Measurements from ENCODE around the gene ICE2. TPM values are rescaled to one million over a fixed set of nuclear protein-coding genes. Genes with fewer than 3 reads are reported as not detected.

ICE2 gene
- total RNA-seq, 1 donor from 2014 or later: 95.3 TPM

DNA sequence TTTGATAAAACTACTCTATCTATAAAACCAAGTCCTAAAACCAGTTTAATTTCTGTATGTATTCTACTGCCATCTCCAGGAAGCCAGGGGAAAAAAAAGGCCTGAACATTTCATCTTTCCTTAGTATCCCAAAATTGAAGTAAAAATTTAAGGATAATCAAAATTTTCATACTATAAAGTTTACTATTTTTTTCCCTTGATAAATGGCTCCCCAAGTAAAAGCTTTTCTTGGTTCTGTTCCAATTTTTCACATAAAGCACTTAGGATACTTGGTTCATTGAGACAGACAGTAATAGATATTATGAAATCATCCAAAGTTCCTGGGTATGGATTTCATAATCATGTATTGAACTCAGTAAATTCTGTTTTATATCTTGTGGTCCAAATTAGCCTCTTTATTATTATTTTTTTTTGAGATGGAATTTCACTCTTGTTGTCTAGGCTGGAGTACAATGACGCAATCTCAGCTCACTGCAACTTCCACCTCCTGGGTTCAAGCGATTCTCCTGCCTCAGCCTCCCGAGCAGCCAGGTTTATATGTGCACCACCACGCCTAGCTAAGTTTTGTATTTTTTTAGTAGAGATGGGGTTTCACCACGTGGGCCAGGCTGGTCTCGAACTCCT lies 34.5 kb downstream of the ICE2 start:
- H3K4me1 ChIP-seq: no peaks in the 10 kb centered on the region
- peaks cover 13% of the 10 kb centered on the region for H3K36me3 Mint-ChIP-seq
- H3K36me3 ChIP-seq: peaks cover 13% of the 10 kb centered on the region
- H4K20me1 ChIP-seq (ENCODE audit: low read depth): no peaks in the 10 kb centered on the region
- no peak overlapping the region for H3K9ac ChIP-seq
- H3K79me2 ChIP-seq (ENCODE audit: low read depth): no peaks in the 10 kb centered on the region
- H2AFZ ChIP-seq (replicated peaks): no peak overlapping the region
- H3K27ac ChIP-seq: no peak overlapping the region
- no peaks in the 10 kb centered on the region for H3K9me3 ChIP-seq (ENCODE audit: low read depth)
- no peak overlapping the region for H3K27ac Mint-ChIP-seq
- H3K9me3 Mint-ChIP-seq: no peaks in the 10 kb centered on the region
- H3K27me3 ChIP-seq: no peaks in the 10 kb centered on the region
- H3K4me3 Mint-ChIP-seq: no peak overlapping the region
- H3K27me3 Mint-ChIP-seq (ENCODE audit: insufficient read depth, low read depth): no peaks in the 10 kb centered on the region
- H3K4me3 ChIP-seq: no peak overlapping the region
- no peaks in the 10 kb centered on the region for H3K4me1 Mint-ChIP-seq
- no peak overlapping the region for H3K4me2 ChIP-seq
- TF ChIP-seq, protein P1, sequence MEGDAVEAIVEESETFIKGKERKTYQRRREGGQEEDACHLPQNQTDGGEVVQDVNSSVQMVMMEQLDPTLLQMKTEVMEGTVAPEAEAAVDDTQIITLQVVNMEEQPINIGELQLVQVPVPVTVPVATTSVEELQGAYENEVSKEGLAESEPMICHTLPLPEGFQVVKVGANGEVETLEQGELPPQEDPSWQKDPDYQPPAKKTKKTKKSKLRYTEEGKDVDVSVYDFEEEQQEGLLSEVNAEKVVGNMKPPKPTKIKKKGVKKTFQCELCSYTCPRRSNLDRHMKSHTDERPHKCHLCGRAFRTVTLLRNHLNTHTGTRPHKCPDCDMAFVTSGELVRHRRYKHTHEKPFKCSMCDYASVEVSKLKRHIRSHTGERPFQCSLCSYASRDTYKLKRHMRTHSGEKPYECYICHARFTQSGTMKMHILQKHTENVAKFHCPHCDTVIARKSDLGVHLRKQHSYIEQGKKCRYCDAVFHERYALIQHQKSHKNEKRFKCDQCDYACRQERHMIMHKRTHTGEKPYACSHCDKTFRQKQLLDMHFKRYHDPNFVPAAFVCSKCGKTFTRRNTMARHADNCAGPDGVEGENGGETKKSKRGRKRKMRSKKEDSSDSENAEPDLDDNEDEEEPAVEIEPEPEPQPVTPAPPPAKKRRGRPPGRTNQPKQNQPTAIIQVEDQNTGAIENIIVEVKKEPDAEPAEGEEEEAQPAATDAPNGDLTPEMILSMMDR (IDR thresholded peaks at IDR 0.05): peak; percentile 46
- no peak for TF ChIP-seq EZH2 (IDR thresholded peaks at IDR 0.05)
- DNase-seq (ENCODE audit: low spot score): no peak
- no peaks in the 10 kb centered on the region for H3F3A ChIP-seq (ENCODE audit: low read depth)

DNA sequence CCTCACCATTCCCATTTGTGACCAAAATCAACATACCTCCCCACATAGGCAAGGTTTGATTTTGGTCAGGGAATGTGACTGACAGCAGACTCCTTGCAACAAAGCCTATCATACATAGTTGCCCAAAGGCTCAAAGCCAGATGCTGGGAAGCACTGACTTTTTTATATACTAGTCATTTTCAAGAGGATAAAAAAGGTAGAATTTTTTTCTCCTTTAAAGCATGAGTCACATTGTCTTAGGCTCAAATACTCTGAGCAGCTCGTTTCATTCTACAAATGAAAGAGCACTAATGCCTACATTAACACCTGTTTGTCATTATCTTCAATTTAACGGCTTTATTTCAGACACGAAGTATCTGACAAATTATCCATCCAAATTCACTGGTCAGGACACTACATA lies 36.2 kb downstream of the ICE2 start:
- no peak overlapping the region for H3K4me3 Mint-ChIP-seq
- Histone ChIP-seq H3K79me2 (ENCODE audit: low read depth) (no peaks in the 10 kb centered on the region), H3K9me3 (ENCODE audit: low read depth) (no peaks in the 10 kb centered on the region), H3K27ac (no peak overlapping the region), H4K20me1 (ENCODE audit: low read depth) (no peaks in the 10 kb centered on the region), H3K36me3 (peaks cover 9% of the 10 kb centered on the region), H3K27me3 (no peaks in the 10 kb centered on the region), H3K4me3 (no peak overlapping the region), H3K4me2 (no peak overlapping the region), H3K4me1 (no peaks in the 10 kb centered on the region), H2AFZ (replicated peaks) (no peak overlapping the region), H3K9ac (no peak overlapping the region), H3F3A (ENCODE audit: low read depth) (no peaks in the 10 kb centered on the region)
- H3K36me3 Mint-ChIP-seq: peaks cover 11% of the 10 kb centered on the region
- no peak for DNase-seq (ENCODE audit: low spot score)
- no peaks in the 10 kb centered on the region for H3K9me3 Mint-ChIP-seq
- H3K27ac Mint-ChIP-seq: no peak overlapping the region
- TF ChIP-seq, protein P1 (IDR thresholded peaks at IDR 0.05): no peak
- TF ChIP-seq EZH2phosphoT487 (IDR thresholded peaks at IDR 0.05) (no peak), EZH2 (IDR thresholded peaks at IDR 0.05) (no peak)
- no peaks in the 10 kb centered on the region for H3K27me3 Mint-ChIP-seq (ENCODE audit: insufficient read depth, low read depth)
- H3K4me1 Mint-ChIP-seq: no peaks in the 10 kb centered on the region

DNA sequence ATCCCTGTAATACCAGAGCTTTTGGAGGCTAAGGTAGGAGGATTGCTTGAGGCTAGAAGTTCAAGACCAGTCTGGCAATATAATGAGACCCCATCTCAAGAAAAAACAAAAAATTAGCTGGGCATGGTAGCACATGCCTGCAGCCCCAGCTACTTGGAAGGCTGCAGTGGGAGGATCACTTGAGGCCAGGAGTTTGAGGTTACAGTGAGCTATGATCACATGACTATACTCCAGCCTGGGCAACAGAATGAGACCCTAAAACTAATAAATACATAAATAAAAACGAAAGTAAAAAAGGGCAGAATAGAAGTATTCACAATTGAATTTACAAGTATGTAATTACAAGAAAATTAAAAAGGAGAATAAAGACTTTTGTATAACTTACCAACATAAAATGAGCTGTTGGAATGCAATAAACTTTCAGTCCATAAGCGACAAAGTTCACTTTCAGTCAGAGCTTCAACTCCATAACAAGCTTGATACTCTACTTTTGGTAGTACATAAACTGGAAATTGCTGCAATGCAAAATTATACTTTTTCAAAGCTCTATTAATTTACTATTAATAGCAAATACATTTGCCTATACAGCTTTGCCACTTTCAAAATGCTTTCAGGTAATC lies 36.8 kb downstream of the ICE2 start:
- Histone ChIP-seq H3F3A (ENCODE audit: low read depth) (no peaks in the 10 kb centered on the region), H3K4me2 (no peak overlapping the region)

More for the DNA sequence above, 36.8 kb downstream of the ICE2 start:
- Mint-ChIP-seq H3K27me3 (ENCODE audit: insufficient read depth, low read depth) (no peaks in the 10 kb centered on the region), H3K9me3 (no peaks in the 10 kb centered on the region), H3K4me3 (no peak overlapping the region), H3K4me1 (no peaks in the 10 kb centered on the region), H3K27ac (no peak overlapping the region), H3K36me3 (peaks cover 9% of the 10 kb centered on the region)
- Histone ChIP-seq H3K4me3 (no peak overlapping the region), H3K27me3 (no peaks in the 10 kb centered on the region), H3K79me2 (ENCODE audit: low read depth) (no peaks in the 10 kb centered on the region), H3K36me3 (peaks cover 7% of the 10 kb centered on the region), H3K4me1 (no peaks in the 10 kb centered on the region), H4K20me1 (ENCODE audit: low read depth) (no peaks in the 10 kb centered on the region), H2AFZ (replicated peaks) (no peak overlapping the region), H3K9ac (no peak overlapping the region), H3K9me3 (ENCODE audit: low read depth) (no peaks in the 10 kb centered on the region), H3K27ac (no peak overlapping the region)
- no peak for TF ChIP-seq EZH2phosphoT487 (IDR thresholded peaks at IDR 0.05)
- no peak for TF ChIP-seq EZH2 (IDR thresholded peaks at IDR 0.05)
- TF ChIP-seq, protein P1 (IDR thresholded peaks at IDR 0.05): no peak
- no peak for DNase-seq (ENCODE audit: low spot score)
